GM12878 (cell line): ENCODE measurements around the gene CACNA2D3. TPM values are rescaled to one million over a fixed set of nuclear protein-coding genes. Genes with fewer than 3 reads are reported as not detected.

Experiments used
- ATAC-seq: fragments of 200-7000 bp; cut with Tn5 transposase; 3 replicates; pipeline ENCODE4 v1.9.1; 2020; ENCODE audit warnings: mild to moderate bottlenecking, moderate library complexity
- BruUV-seq: library from RNA; stranded (reverse); fragments of 400-500 nt; replicated peaks from 2 replicates; lab custom pipeline; 2021; lab: Mats Ljungman, UMichigan
- CTCF ChIA-PET: fragments of 300-600 bp; sonication (Branson Sonifier 250); formaldehyde crosslinking; extraction: SDS; loops from one replicate; lab custom pipeline; 2021; ENCODE audit warnings: inconsistent platforms; lab: Yijun Ruan, JAX
- POLR2A ChIA-PET: fragments of 350-600 bp; formaldehyde crosslinking; extraction: SDS; loops from one replicate; lab custom pipeline; 2021; ENCODE audit warnings: inconsistent platforms; lab: Charles Lee
- RAD21 ChIA-PET: fragments of 300-600 bp; sonication (Branson Sonifier 250); formaldehyde crosslinking; loops from one replicate; lab custom pipeline; 2023; ENCODE audit warnings: antibody characterized with exemption; ENCODE audit not compliant: unreplicated experiment; lab: Charles Lee
- SMC1A ChIA-PET: fragments of 300-600 bp; sonication (Branson Sonifier 250); formaldehyde crosslinking; loops from one replicate; lab custom pipeline; 2023; ENCODE audit not compliant: unreplicated experiment, uncharacterized antibody; lab: Charles Lee
- DNase-seq: peaks from one replicate; pipeline ENCODE4 v3.0.0-alpha.2; 2011; ENCODE audit warnings: low read depth, low spot score
- FAIRE-seq: peaks from 3 replicates; lab custom pipeline; 2011; peaks lifted over from hg19 to GRCh38; lab: Jason Lieb, UNC
- H2AFZ ChIP-seq: 2 replicates; pipeline ENCODE4 v1.6.0; 2011; ENCODE audit warnings: low read depth, low read length, control low read depth; ENCODE audit not compliant: control insufficient read depth
- H3K27ac ChIP-seq: 2 replicates; pipeline ENCODE4 v1.5.1; 2011; ENCODE audit warnings: control low read depth; ENCODE audit not compliant: control insufficient read depth, insufficient read depth
- H3K27me3 ChIP-seq, 2 experiments: replicated peaks in 1 of 2; 2 replicates each; pipeline versions ENCODE4 v1.6.0 to v1.6.1; 2011; ENCODE audit warnings: low read length in 1 of 2; ENCODE audit not compliant: control insufficient read depth in 2 of 2, insufficient read depth in 2 of 2
- H3K36me3 ChIP-seq, 2 experiments: 2 replicates each; pipeline ENCODE4 v1.5.1; 2011; ENCODE audit warnings: low read length in 1 of 2; ENCODE audit not compliant: control insufficient read depth in 2 of 2, insufficient read depth in 2 of 2
- H3K4me1 ChIP-seq: 2 replicates; pipeline ENCODE4 v1.6.1; 2011; ENCODE audit warnings: mild to moderate bottlenecking, low read length, moderate library complexity, mixed read lengths; ENCODE audit not compliant: control insufficient read depth, insufficient read depth
- H3K4me2 ChIP-seq: 2 replicates; pipeline ENCODE4 v1.6.0; 2011; ENCODE audit warnings: control low read depth; ENCODE audit not compliant: control insufficient read depth, insufficient read depth
- H3K4me3 ChIP-seq: fragments of 200-600 bp; sonication (generic); 2 replicates; pipeline ENCODE4 v1.5.1; 2016
- H3K79me2 ChIP-seq: 2 replicates; pipeline ENCODE4 v1.6.0; 2011; ENCODE audit warnings: low read length; ENCODE audit not compliant: control insufficient read depth, insufficient read depth
- H3K9ac ChIP-seq: 2 replicates; pipeline ENCODE4 v1.8.0; 2011; ENCODE audit warnings: low read length, control low read depth, mixed read lengths; ENCODE audit not compliant: control insufficient read depth, insufficient read depth
- H3K9me3 ChIP-seq: replicated peaks from 3 replicates; pipeline ENCODE4 v1.5.1; 2011; ENCODE audit warnings: mild to moderate bottlenecking, low read length; ENCODE audit not compliant: control insufficient read depth, insufficient read depth
- H4K20me1 ChIP-seq: 2 replicates; pipeline ENCODE4 v1.6.0; 2011; ENCODE audit not compliant: control insufficient read depth, insufficient read depth
- ATF7 ChIP-seq: fragments of 450-650 bp; IDR thresholded peaks from 2 replicates; pipeline ENCODE4 v1.6.1; 2016; ENCODE audit warnings: low read depth, mild to moderate bottlenecking
- BACH1 ChIP-seq: fragments of 450-650 bp; IDR thresholded peaks from 2 replicates; pipeline ENCODE4 v1.6.1; 2017; ENCODE audit warnings: mild to moderate bottlenecking, borderline replicate concordance
- CHD2 ChIP-seq: IDR thresholded peaks from 2 replicates; pipeline ENCODE4 v1.6.1; 2011; ENCODE audit warnings: low read depth, low read length, improper control_type of control experiment, borderline replicate concordance
- FOS ChIP-seq: IDR thresholded peaks from 3 replicates; pipeline ENCODE4 v1.6.1; 2011; ENCODE audit warnings: borderline replicate concordance; ENCODE audit not compliant: insufficient read length; ENCODE audit errors: extremely low read depth
- HDAC6 ChIP-seq: fragments of 200-600 bp; sonication (generic); IDR thresholded peaks from one replicate; pipeline ENCODE4 v1.8.0; 2017; ENCODE audit warnings: antibody characterized with exemption; ENCODE audit not compliant: unreplicated experiment
- IKZF2 ChIP-seq, 2 experiments: fragments of 450-650 bp; IDR thresholded peaks; 2 replicates each; pipeline ENCODE4 v1.6.1; 2017; ENCODE audit warnings: mild to moderate bottlenecking in 2 of 2, moderate library complexity in 2 of 2
- LARP7 ChIP-seq: fragments of 450-650 bp; IDR thresholded peaks from 2 replicates; pipeline ENCODE4 v1.6.1; 2017; ENCODE audit warnings: mild to moderate bottlenecking
- NBN ChIP-seq: fragments of 450-650 bp; IDR thresholded peaks from 2 replicates; pipeline ENCODE4 v1.6.1; 2016
- NFYB ChIP-seq: IDR thresholded peaks from 2 replicates; pipeline ENCODE4 v1.6.1; 2011; ENCODE audit warnings: low read depth, mild to moderate bottlenecking, low read length, improper control_type of control experiment, moderate library complexity; ENCODE audit not compliant: insufficient read depth
- NR2C1 ChIP-seq: fragments of 450-650 bp; IDR thresholded peaks from 2 replicates; pipeline ENCODE4 v1.6.1; 2017; ENCODE audit warnings: antibody characterized with exemption, mild to moderate bottlenecking, moderate library complexity
- PAX5 ChIP-seq: IDR thresholded peaks from 2 replicates; pipeline ENCODE4 v1.6.1; 2011; ENCODE audit warnings: low read depth, low read length, borderline replicate concordance
- SIN3A ChIP-seq: IDR thresholded peaks from 2 replicates; pipeline ENCODE4 v1.6.1; 2012; ENCODE audit warnings: low read depth, low read length, improper control_type of control experiment
- SMC3 ChIP-seq: IDR thresholded peaks from 2 replicates; pipeline ENCODE4 v1.6.1; 2011; ENCODE audit warnings: low read length, improper control_type of control experiment, borderline replicate concordance
- SUPT20H ChIP-seq: IDR thresholded peaks from 2 replicates; pipeline ENCODE4 v1.6.1; 2011; ENCODE audit warnings: low read depth, mild to moderate bottlenecking, low read length, moderate library complexity, borderline replicate concordance; ENCODE audit not compliant: control insufficient read depth
- SUZ12 ChIP-seq: fragments of 200-600 bp; sonication (generic); IDR thresholded peaks from one replicate; pipeline ENCODE4 v1.6.1; 2018; ENCODE audit warnings: antibody characterized with exemption, mild to moderate bottlenecking; ENCODE audit not compliant: unreplicated experiment
- ZNF622 ChIP-seq: fragments of 450-650 bp; IDR thresholded peaks from 2 replicates; pipeline ENCODE4 v1.6.1; 2017; ENCODE audit warnings: mild to moderate bottlenecking, inconsistent platforms
- ZSCAN29 ChIP-seq: fragments of 450-650 bp; IDR thresholded peaks from 2 replicates; pipeline ENCODE4 v1.6.1; 2017; ENCODE audit warnings: mild to moderate bottlenecking, moderate library complexity
- ZZZ3 ChIP-seq: IDR thresholded peaks from 2 replicates; pipeline ENCODE4 v1.6.1; 2011; ENCODE audit warnings: low read depth; ENCODE audit not compliant: control insufficient read depth, insufficient read length
- WGBS: methylation state at CpG from one replicate; pipeline ENCODE4 v1.1.6; 2016; ENCODE audit warnings: low lambda C conversion rate; ENCODE audit not compliant: insufficient replicate concordance, insufficient coverage; ENCODE audit errors: missing lambda C conversion rate; 5-methylcytosine and 5-hydroxymethylcytosine counted together
- in situ Hi-C: fragments of 300-500 bp; cut with MboI; formaldehyde crosslinking; loops from 9 replicates; pipeline ENCODE4 v1.14.3; 2018; ENCODE audit warnings: mixed read lengths
- intact Hi-C: fragments of 100-400 bp; cut with micrococcal nuclease; formaldehyde crosslinking; loops from one replicate; pipeline ENCODE4 v1.14.2; 2022; ENCODE audit not compliant: unreplicated experiment
- polyA plus RNA-seq, 11 experiments: library from polyadenylated mRNA; depleted of rRNA in 4 of 11; unstranded in 6 of 11; stranded (reverse) in 5 of 11; fragments of >200 nt; fragmentation: Nextera tagmentation in 4 of 11; fragmentation: Illumina TruSeq in 1 of 11; extraction: Ambion mirVana in 4 of 11; extraction: Trizol in 1 of 11; gene quantifications; 1 replicate in 1 of 11; 2 replicates in 10 of 11; pipeline versions ENCODE4 v1.2.1 to v1.2.3, GENCODE V29; 2011 to 2016; ENCODE audit warnings: inconsistent platforms in 2 of 11, missing spikeins in 2 of 11, low read depth in 1 of 11
- total RNA-seq, 4 experiments: library from RNA; depleted of rRNA in 3 of 4; stranded (reverse); fragments of >200 nt in 3 of 4; fragmentation: Illumina TruSeq in 1 of 4; extraction: Trizol in 1 of 4; gene quantifications; 2 replicates each; pipeline versions ENCODE4 v1.2.1 to v1.2.3, GENCODE V29; 2013 to 2021
- TF ChIP-seq, protein P1 (sequence below): IDR thresholded peaks from 2 replicates; pipeline ENCODE4 v1.6.1; 2011; ENCODE audit warnings: borderline replicate concordance, low read depth, mild to moderate bottlenecking, moderate library complexity, low read length; ENCODE audit not compliant: insufficient read depth, poor library complexity, severe bottlenecking
- TF ChIP-seq, protein P2 (sequence below): fragments of 450-650 bp; IDR thresholded peaks from 2 replicates; pipeline ENCODE4 v1.6.1; 2016; ENCODE audit warnings: mild to moderate bottlenecking

The CACNA2D3 gene
- total and polyA plus RNA-seq, 10 of the 15 experiments (the other 5 are each of a cell fraction or from before 2014, with no cell fraction given): not detected

DNA sequence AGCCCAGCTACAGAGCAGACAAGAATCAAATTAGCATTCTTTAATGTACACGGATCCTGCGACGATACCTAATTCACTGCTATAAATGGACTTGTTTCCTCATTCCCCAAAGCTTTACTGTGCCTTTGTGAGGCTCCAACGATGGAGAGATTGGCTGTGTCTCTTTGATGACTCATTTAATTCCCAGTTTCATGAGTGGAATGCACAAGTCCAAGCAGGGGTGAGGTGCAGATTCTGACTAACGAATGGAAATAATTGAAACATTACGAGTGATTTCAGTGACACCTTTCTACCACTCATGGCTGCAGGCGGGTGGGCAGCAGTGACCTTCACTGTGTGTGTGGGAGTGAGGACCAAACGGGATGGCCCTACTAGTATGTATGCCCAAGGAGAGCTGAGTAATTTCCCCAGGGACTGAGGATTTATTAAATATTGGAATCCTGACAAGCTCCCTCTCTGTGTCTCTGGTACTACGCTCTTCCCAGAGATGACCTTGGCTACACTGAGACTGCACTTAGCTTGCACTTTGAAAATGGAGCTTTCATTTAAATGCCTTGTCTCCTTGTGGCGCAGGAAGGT lies 156.7 kb downstream of the CACNA2D3 start:
- CTCF ChIA-PET: no interaction called here
- BruUV-seq: no TSS peak
- in situ Hi-C loops (no loop called here), intact Hi-C loops (no loop called here)
- H3K36me3 ChIP-seq: no peaks in the 10 kb centered on the region
- H3K4me2 ChIP-seq: no peak overlapping the region
- H2AFZ ChIP-seq: no peak overlapping the region
- no peak for DNase-seq
- H3K4me1 ChIP-seq: no peaks in the 10 kb centered on the region
- RAD21 ChIA-PET: no interaction called here
- WGBS: 45% methylated on average over 10 of the region's 10 CpGs
- ATAC-seq: no peak
- H4K20me1 ChIP-seq: no peaks in the 10 kb centered on the region
- TF ChIP-seq PAX5 (no peak), ZNF622 (no peak), LARP7 (no peak), NBN (no peak), BACH1 (no peak), ZSCAN29 (no peak), ATF7 (no peak), CHD2 (no peak), HDAC6 (no peak), FOS (no peak), NR2C1 (no peak), SUZ12 (no peak), SMC3 (no peak), ZZZ3 (no peak), NFYB (no peak), IKZF2 (IDR thresholded peaks at IDR 0.05) (no peak), SUPT20H (no peak), SIN3A (no peak)
- TF ChIP-seq, protein P1, sequence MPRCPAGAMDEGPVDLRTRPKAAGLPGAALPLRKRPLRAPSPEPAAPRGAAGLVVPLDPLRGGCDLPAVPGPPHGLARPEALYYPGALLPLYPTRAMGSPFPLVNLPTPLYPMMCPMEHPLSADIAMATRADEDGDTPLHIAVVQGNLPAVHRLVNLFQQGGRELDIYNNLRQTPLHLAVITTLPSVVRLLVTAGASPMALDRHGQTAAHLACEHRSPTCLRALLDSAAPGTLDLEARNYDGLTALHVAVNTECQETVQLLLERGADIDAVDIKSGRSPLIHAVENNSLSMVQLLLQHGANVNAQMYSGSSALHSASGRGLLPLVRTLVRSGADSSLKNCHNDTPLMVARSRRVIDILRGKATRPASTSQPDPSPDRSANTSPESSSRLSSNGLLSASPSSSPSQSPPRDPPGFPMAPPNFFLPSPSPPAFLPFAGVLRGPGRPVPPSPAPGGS: no peak
- TF ChIP-seq, protein P2, sequence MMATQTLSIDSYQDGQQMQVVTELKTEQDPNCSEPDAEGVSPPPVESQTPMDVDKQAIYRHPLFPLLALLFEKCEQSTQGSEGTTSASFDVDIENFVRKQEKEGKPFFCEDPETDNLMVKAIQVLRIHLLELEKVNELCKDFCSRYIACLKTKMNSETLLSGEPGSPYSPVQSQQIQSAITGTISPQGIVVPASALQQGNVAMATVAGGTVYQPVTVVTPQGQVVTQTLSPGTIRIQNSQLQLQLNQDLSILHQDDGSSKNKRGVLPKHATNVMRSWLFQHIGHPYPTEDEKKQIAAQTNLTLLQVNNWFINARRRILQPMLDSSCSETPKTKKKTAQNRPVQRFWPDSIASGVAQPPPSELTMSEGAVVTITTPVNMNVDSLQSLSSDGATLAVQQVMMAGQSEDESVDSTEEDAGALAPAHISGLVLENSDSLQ: no peak
- H3K4me3 ChIP-seq: no peak overlapping the region
- no peak overlapping the region for H3K27ac ChIP-seq
- SMC1A ChIA-PET: no interaction called here
- no peaks in the 10 kb centered on the region for H3K9me3 ChIP-seq
- no peak overlapping the region for H3K9ac ChIP-seq
- no peaks in the 10 kb centered on the region for H3K79me2 ChIP-seq
- FAIRE-seq: no peak
- H3K27me3 ChIP-seq: no peaks in the 10 kb centered on the region; a peak in 3 of 4 replicates
- POLR2A ChIA-PET: no interaction called here
